ENCODE measurements around the gene PRKCE. TPM values are rescaled to one million over a fixed set of nuclear protein-coding genes. Genes with fewer than 3 reads are reported as not detected.

Gene PRKCE
- total and polyA plus RNA-seq, 7 donors: 3.0 to 22.8 (median 16.1) TPM

GRCh38 chr2:45990131-45990530 lies 338.7 kb downstream of the PRKCE start:
- intact Hi-C loops (cut with DNase I): loop anchor here in 1 of 2 donors (5.0 kb wide), 1 partner anchor 372 kb away; no protein-coding TSS in a partner anchor
- peaks cover 4% of the 10 kb centered on the region for H3K4me1 ChIP-seq

GRCh38 chr2:45992021-45992740 lies 340.7 kb downstream of the PRKCE start:
- Histone ChIP-seq H3K27me3 (ENCODE audit: insufficient read depth in 3 of 3, low read length in 2 of 3) (no peaks in the 10 kb centered on the region), H3K9me3 (no peaks in the 10 kb centered on the region), H3K4me3 (no peak overlapping the region), H3K4me1 (peaks cover 4% of the 10 kb centered on the region), H3K27ac (no peak overlapping the region), H3K36me3 (ENCODE audit: insufficient read depth in 1 of 2, low read depth in 1 of 2) (peaks cover 0 to 4% of the 10 kb centered on the region in 2 donors)
- intact Hi-C loops (cut with DNase I): loop anchor here (2.0 to 5.0 kb wide), 2 partner anchors 370 to 469 kb away; no protein-coding TSS in a partner anchor
- ATAC-seq (peak; percentile 39 to 79 (median 68)), DNase-seq (peak; percentile 78 to 83)
- TF ChIP-seq CTCF (IDR thresholded peaks at IDR 0.05): no peak
- 47 to 76% (median 56%) methylated on average over 11 of the region's 11 CpGs for WGBS, 3 donors

More at GRCh38 chr2:45990131-45990530, 338.7 kb downstream of the PRKCE start:
- no peak for TF ChIP-seq CTCF (IDR thresholded peaks at IDR 0.05)
- Histone ChIP-seq H3K27ac (no peak overlapping the region), H3K27me3 (ENCODE audit: insufficient read depth in 3 of 3, low read length in 2 of 3) (no peaks in the 10 kb centered on the region), H3K9me3 (no peaks in the 10 kb centered on the region), H3K36me3 (ENCODE audit: insufficient read depth in 1 of 2, low read depth in 1 of 2) (peaks cover 0 to 4% of the 10 kb centered on the region in 2 donors), H3K4me3 (no peak overlapping the region)
- no peak for DNase-seq
- WGBS, 3 donors: 90 to 93% (median 93%) methylated on average over 6 of the region's 6 CpGs
- no peak for ATAC-seq

GRCh38 chr2:45992741-45993475 lies 341.4 kb downstream of the PRKCE start:
- no peaks in the 10 kb centered on the region for H3K27me3 ChIP-seq (ENCODE audit: insufficient read depth in 3 of 3, low read length in 2 of 3)
- WGBS, 3 donors: 49 to 66% (median 52%) methylated on average over 7 of the region's 7 CpGs
- DNase-seq: no peak
- H3K4me3 ChIP-seq: no peak overlapping the region
- peak in 3 of 4 donors; percentile 10 to 24 (median 14) for ATAC-seq
- intact Hi-C loops (cut with DNase I): loop anchor here (2.0 to 5.0 kb wide), 2 partner anchors 369 to 468 kb away; no protein-coding TSS in a partner anchor
- H3K9me3 ChIP-seq: no peaks in the 10 kb centered on the region
- peaks cover 4% of the 10 kb centered on the region for H3K4me1 ChIP-seq
- peak overlapping the region; percentile 9 for H3K27ac ChIP-seq
- no peak for TF ChIP-seq CTCF (IDR thresholded peaks at IDR 0.05)
- peaks cover 0 to 4% of the 10 kb centered on the region in 2 donors for H3K36me3 ChIP-seq (ENCODE audit: insufficient read depth in 1 of 2, low read depth in 1 of 2)

DNA sequence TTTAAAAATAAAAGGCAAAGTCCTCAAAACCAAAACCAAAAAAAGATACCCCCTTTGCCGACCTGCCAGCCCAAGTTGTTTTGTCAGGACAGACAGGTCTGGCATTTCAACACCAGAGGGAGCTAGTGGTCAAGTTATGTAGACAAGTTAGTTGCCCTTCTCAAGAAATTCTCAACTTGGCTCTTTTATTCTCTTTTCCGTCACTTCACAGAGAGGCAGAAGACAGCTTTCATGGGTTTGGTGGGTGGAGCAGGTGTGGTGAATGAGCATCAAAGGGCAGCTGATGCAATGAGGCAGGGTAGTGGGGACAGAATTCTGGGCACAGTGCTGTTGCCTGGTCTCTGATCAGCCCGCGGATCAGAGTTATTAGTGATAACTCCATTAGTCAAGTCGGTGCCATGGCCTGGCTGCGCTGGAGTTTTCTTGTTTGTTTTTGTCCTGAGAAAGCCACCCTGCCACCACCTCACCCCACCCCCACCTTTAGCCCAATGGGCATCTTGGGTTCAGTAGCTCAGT lies 342.1 kb downstream of the PRKCE start:
- intact Hi-C loops (cut with DNase I): loop anchor here (2.0 to 5.0 kb wide), 2 partner anchors 369 to 467 kb away; no protein-coding TSS in a partner anchor

More for the DNA sequence above, 342.1 kb downstream of the PRKCE start:
- H3K4me3 ChIP-seq: no peak overlapping the region
- peak in 1 of 2 donors; percentile 29 for DNase-seq
- peak; percentile 54 to 81 (median 62) for ATAC-seq
- 56 to 63% (median 60%) methylated on average over 6 of the region's 6 CpGs for WGBS, 3 donors
- H3K36me3 ChIP-seq (ENCODE audit: insufficient read depth in 1 of 2, low read depth in 1 of 2): peaks cover 0 to 4% of the 10 kb centered on the region in 2 donors
- H3K27ac ChIP-seq: no peak overlapping the region
- peaks cover 4% of the 10 kb centered on the region for H3K4me1 ChIP-seq
- TF ChIP-seq CTCF (IDR thresholded peaks at IDR 0.05): peak; percentile 78
- H3K27me3 ChIP-seq (ENCODE audit: insufficient read depth in 3 of 3, low read length in 2 of 3): no peaks in the 10 kb centered on the region
- no peaks in the 10 kb centered on the region for H3K9me3 ChIP-seq

Measured in psoas muscle (tissue), 8 donors.